GM12874 (cell line): ENCODE measurements around the gene C2orf42.

Experiments used
- TF ChIP-seq, protein P1 (sequence below): IDR thresholded peaks from 2 replicates; pipeline ENCODE4 v1.5.1; 2011; ENCODE audit warnings: low read depth, mild to moderate bottlenecking, control low read depth, low read length, moderate library complexity; ENCODE audit not compliant: insufficient read depth

The C2orf42 gene

DNA sequence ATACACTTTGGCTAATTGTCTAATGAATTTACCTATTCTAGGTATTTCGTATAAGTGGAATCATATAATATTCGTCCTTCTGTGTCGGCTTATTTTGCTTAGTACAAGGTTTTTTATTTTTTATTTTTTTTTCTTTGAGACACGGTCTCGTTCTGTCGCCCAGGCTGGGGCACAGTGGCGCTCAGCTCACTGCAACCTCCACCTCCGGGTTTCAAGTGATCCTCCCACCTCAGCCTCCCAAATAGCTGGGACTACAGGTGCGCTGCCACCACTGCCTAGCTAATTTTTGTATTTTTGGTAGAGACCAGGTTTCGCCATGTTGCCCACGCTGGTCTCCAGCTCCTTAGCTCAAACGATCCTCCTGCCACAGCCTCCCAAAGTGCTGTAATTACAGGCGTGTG lies 65.3 kb downstream of the C2orf42 start:
- TF ChIP-seq, protein P1, sequence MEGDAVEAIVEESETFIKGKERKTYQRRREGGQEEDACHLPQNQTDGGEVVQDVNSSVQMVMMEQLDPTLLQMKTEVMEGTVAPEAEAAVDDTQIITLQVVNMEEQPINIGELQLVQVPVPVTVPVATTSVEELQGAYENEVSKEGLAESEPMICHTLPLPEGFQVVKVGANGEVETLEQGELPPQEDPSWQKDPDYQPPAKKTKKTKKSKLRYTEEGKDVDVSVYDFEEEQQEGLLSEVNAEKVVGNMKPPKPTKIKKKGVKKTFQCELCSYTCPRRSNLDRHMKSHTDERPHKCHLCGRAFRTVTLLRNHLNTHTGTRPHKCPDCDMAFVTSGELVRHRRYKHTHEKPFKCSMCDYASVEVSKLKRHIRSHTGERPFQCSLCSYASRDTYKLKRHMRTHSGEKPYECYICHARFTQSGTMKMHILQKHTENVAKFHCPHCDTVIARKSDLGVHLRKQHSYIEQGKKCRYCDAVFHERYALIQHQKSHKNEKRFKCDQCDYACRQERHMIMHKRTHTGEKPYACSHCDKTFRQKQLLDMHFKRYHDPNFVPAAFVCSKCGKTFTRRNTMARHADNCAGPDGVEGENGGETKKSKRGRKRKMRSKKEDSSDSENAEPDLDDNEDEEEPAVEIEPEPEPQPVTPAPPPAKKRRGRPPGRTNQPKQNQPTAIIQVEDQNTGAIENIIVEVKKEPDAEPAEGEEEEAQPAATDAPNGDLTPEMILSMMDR, result no peak

DNA sequence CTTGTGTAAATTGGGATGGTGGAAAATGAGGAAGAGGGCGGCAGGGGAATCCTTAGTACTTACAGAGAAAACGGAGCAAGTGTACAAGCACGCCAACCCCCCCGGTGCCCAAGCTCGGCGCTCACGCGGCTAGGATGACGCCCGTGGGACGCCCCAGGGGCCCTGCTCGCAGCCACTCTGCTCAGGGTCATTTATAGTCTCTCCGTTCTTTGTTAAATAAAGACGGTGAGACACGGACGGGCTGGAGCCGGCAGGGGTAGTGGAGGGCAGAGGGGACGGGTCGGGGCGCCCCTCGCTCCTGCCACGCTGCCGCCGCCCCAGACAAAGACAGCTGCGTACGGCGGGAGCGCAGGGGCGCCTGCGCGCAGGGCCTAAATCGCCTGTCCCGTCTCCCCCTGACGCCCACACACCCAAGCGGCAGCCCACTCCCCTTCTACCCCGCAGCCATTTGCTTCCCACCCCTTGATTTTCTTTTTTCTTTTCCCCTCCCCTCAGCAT lies 65.8 kb downstream of the C2orf42 start:
- TF ChIP-seq, protein P1, result no peak

DNA sequence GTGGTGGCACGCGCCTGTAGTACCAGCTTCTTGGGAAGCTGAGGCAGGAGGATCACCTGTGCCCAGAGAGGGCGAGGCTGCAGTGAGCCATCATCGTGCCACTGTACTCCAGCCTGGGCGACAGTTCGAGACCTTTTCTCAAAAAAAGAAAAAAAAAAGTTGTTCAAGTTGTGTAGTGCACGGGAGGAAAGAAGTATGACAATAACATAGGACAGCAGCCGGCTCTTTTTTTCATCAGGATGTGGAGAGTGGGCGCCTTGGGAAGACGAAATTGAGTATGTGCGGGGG lies 67.0 kb downstream of the C2orf42 start:
- TF ChIP-seq, protein P1, result no peak

DNA sequence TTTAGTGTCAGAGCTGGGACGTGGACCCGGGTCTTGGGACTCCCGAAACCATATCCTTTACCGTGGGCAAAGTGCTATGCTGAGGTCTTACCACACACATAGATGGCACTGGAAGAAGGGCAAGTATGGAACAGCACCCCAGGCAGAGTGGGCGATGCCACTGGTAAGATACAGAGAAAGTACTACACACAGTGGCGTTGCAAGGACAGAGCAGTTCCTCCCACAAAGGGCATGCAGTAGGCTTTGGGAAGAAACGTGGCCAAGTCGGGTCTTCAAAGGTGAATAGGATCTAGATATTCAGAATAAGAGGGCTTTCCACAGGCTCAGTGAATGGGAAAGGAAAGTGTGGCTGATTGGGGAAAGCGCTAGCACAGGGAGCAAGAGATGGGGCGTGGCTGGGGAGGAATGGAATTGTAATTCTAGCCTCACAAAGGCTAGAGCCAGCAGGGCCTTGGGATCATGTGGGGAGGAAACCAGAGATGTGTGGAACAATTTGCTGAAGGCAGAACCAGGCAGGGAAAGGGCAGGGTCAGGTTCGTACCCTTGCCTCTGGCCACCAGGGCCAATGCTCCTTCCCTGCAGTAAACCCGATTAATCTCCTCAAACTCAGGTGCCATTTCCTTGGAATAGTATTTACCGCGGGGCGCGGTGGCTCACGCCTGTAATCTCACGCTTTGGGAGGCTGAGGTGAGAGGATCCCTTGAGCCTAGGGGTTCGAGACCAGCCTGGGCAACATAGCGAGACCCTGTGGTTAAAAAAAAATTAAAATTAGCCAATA lies 67.6 kb downstream of the C2orf42 start:
- TF ChIP-seq, protein P1, result no peak

DNA sequence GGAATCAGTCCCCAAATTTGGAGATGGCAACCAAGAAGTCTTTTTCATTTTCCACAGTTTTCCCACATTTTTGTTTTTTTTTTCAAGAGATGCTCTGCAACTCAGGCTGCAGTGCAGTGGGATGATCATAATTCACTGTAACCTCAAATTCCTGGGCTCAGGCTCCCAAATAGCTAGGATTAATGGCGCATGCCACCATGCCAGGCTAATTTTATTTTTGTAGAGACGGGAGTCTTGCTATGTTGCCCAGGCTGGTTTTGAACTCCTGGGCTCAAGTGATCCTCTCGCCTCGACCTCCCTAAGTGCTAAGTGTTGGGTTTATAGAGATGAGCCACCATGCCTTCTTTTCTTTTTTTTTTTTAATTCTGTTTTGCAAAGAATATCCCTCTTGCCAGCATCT lies 68.3 kb downstream of the C2orf42 start:
- TF ChIP-seq, protein P1, result no peak

DNA sequence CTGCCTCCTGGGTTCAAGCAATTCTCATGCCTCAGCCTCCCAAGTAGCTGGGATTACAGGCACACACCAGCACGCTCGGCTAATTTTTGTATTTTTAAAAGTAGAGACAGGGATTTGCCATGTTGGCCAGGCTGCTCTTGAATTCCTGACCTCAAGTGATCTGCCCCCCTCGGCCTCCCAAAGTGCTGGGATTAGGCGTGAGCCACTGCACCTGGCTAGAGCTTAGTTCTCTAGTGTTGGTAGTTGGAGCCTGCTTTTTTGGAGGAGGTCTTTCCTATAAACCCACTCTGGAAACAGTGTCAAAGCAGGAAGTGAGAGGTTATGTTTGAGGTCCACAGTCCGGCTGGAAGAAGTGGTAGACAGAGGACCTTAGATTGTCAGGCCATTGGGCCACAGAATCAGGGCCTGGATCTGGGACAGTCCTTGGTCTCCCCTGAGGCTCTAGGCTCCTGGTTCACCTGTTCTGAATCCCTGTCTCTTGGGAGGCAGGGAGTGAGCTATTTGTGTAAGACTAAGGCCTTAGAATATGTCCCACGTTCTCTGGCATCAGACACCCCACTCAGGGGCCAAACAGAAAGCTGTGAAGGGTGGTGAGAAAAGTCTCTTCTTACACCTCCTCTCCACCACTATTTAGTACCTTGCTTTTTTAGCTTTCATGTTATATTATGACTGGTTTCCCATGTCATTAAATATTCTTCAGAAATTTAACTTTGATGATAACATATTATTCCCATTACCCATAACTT lies 69.0 kb downstream of the C2orf42 start:
- TF ChIP-seq, protein P1, result no peak

DNA sequence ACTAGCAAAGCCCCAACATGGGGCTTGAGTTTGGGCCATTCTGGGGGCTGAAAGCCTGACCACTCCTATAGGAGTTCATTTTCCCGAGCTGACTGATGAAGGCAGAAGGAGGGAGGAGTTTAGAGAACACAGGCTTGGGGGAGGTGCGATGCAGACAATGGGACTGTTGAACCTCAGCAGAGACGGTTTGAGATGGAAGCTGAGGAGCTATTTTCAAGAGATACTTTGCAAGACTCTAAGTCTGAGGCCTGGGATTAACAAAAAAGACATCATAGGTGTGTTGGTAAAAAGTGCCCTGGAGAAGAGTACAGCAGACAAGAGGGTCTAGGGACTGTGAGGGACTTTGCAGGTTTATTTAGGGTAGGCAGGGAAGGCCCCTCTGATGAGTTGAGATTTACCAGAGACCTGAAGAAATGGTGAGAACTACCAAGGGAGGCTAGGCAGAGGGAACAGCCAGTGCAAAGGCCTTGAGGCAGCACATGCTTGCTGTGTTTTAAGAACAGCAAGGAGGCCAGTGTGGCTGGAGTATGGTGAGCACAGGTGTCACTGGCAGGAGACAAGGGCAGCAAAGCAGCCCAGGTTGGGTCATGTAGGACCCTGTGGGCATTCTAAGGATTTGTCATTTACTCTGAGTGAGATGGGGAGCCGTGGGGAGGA lies 71.9 kb downstream of the C2orf42 start:
- TF ChIP-seq, protein P1, result no peak
